ENCODE measurements around the gene HOXD11.

Gene HOXD11

GRCh38 chr2:176131848-176132158, 24.7 kb downstream of the HOXD11 start:
- DNase-seq (ENCODE audit: low read depth), result no peak
- no peak overlapping the region for H3K4me3 ChIP-seq (ENCODE audit: control insufficient read depth, low read depth, low read length)
- TF ChIP-seq CTCF (IDR thresholded peaks at IDR 0.05; ENCODE audit: control insufficient read depth, insufficient read depth, low read depth, low read length, missing control alignments), result no peak

- no peak for DNase-seq (ENCODE audit: low read depth)
- TF ChIP-seq CTCF (IDR thresholded peaks at IDR 0.05; ENCODE audit: control insufficient read depth, insufficient read depth, low read depth, low read length, missing control alignments), result no peak
- H3K4me3 ChIP-seq (ENCODE audit: control insufficient read depth, low read depth, low read length), result no peak overlapping the region
Observed at GRCh38 chr2:176132205-176133171, 25.4 kb downstream of the HOXD11 start.

GRCh38 chr2:176133389-176133788, 26.3 kb downstream of the HOXD11 start:
- DNase-seq (ENCODE audit: low read depth), result no peak
- H3K4me3 ChIP-seq (ENCODE audit: control insufficient read depth, low read depth, low read length), result no peak overlapping the region
- no peak for TF ChIP-seq CTCF (IDR thresholded peaks at IDR 0.05; ENCODE audit: control insufficient read depth, insufficient read depth, low read depth, low read length, missing control alignments)

- no peak for TF ChIP-seq CTCF (IDR thresholded peaks at IDR 0.05; ENCODE audit: control insufficient read depth, insufficient read depth, low read depth, low read length, missing control alignments)
- no peak for DNase-seq (ENCODE audit: low read depth)
- H3K4me3 ChIP-seq (ENCODE audit: control insufficient read depth, low read depth, low read length), result no peak overlapping the region
Observed at GRCh38 chr2:176134035-176134434, 27.0 kb downstream of the HOXD11 start.

GRCh38 chr2:176135035-176135440, 28.0 kb downstream of the HOXD11 start:
- TF ChIP-seq CTCF (IDR thresholded peaks at IDR 0.05; ENCODE audit: control insufficient read depth, insufficient read depth, low read depth, low read length, missing control alignments), result no peak
- no peak for DNase-seq (ENCODE audit: low read depth)
- no peak overlapping the region for H3K4me3 ChIP-seq (ENCODE audit: control insufficient read depth, low read depth, low read length)

- H3K4me3 ChIP-seq (ENCODE audit: control insufficient read depth, low read depth, low read length), result peak overlapping the region; percentile 69
- no peak for DNase-seq (ENCODE audit: low read depth)
- TF ChIP-seq CTCF (IDR thresholded peaks at IDR 0.05; ENCODE audit: control insufficient read depth, insufficient read depth, low read depth, low read length, missing control alignments), result peak; percentile 10
Observed at GRCh38 chr2:176136374-176137251, 29.5 kb downstream of the HOXD11 start.
